Measurements from ENCODE around the gene VSIG10L2. TPM values are rescaled to one million over a fixed set of nuclear protein-coding genes. Genes with fewer than 3 reads are reported as not detected.

Gene VSIG10L2
- total RNA-seq: not detected in 2 replicates

GRCh38 chr11:125945797-125946520 is at the start of gene VSIG10L2:
VSIG10L2 (plus strand) TSS chr11:125946044; CDS start chr11:125946056, 12 bp downstream.

GRCh38 chr11:125902927-125903710 is 42.7 kb upstream of the VSIG10L2 start, which contains the start of gene PUS3:
PUS3 (minus strand) TSS chr11:125903206; CDS start chr11:125896284, 6,922 bp downstream.

GRCh38 chr11:125903711-125904659 is 41.9 kb upstream of the VSIG10L2 start, which contains the start of gene DDX25:
DDX25 (plus strand) TSS chr11:125904508; CDS start chr11:125904518, 10 bp downstream.

Other genes with a start within 250 kb of the VSIG10L2 start
- not detected in 2 replicates for gene PATE1, start 199.8 kb upstream of the VSIG10L2 start, total RNA-seq
- 0.13 and 0.44 TPM in 2 replicates for gene PATE2, start 167.2 kb upstream of the VSIG10L2 start, total RNA-seq
- gene PATE3, start 157.9 kb upstream of the VSIG10L2 start, total RNA-seq: not detected in 2 replicates
- gene PATE4, start 112.7 kb upstream of the VSIG10L2 start, total RNA-seq: not detected in 2 replicates
- gene HYLS1, start 58.4 kb upstream of the VSIG10L2 start, total RNA-seq: 6.2 and 10.0 TPM in 2 replicates
- gene PUS3, start 42.8 kb upstream of the VSIG10L2 start, total RNA-seq: 8.6 and 11.4 TPM in 2 replicates
- gene DDX25, start 41.5 kb upstream of the VSIG10L2 start, total RNA-seq: 0.06 TPM in 1 of 2 replicates, not detected in the other
- gene CDON, start 116.8 kb downstream of the VSIG10L2 start, total RNA-seq: 6.7 and 7.7 TPM in 2 replicates